ENCODE results near the gene NARS2.

DNA sequence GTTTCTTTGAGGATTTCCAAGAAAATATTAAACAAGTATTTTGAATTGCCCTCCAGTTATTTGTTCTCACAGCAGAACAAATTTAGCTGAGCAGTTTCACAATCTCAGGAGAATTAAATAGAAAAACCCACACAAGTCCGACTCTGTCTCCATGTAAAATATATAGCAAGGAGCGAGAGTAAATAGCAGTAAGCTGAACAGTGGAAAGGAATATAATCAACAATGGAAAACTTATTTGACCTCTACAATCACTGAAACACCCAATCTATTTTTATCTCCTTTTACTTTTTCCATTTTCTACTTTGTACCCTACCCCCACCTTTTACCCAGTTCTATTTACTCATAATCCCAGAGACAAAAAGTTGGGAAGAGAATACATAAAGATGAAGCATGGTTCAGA is 34.4 kb downstream of the NARS2 start:
- no peak for TF ChIP-seq EZH2phosphoT487 (IDR thresholded peaks at IDR 0.05; ENCODE audit: insufficient read depth, low read depth)
- TF ChIP-seq EZH2 (IDR thresholded peaks at IDR 0.05; ENCODE audit: insufficient read depth, poor library complexity, severe bottlenecking): no peak
